AG09319 (cell line): ENCODE measurements around the gene RGN.

ENCODE experiments used
- DNase-seq: peaks from one replicate; pipeline ENCODE4 v3.0.0-alpha.2; 2010; ENCODE audit warnings: low read depth; ENCODE audit errors: extremely low read depth
- CTCF ChIP-seq: IDR thresholded peaks from 2 replicates; pipeline ENCODE4 v1.5.1; 2011; ENCODE audit warnings: low read depth, mild to moderate bottlenecking, inconsistent platforms, low read length, moderate library complexity

Gene RGN

DNA sequence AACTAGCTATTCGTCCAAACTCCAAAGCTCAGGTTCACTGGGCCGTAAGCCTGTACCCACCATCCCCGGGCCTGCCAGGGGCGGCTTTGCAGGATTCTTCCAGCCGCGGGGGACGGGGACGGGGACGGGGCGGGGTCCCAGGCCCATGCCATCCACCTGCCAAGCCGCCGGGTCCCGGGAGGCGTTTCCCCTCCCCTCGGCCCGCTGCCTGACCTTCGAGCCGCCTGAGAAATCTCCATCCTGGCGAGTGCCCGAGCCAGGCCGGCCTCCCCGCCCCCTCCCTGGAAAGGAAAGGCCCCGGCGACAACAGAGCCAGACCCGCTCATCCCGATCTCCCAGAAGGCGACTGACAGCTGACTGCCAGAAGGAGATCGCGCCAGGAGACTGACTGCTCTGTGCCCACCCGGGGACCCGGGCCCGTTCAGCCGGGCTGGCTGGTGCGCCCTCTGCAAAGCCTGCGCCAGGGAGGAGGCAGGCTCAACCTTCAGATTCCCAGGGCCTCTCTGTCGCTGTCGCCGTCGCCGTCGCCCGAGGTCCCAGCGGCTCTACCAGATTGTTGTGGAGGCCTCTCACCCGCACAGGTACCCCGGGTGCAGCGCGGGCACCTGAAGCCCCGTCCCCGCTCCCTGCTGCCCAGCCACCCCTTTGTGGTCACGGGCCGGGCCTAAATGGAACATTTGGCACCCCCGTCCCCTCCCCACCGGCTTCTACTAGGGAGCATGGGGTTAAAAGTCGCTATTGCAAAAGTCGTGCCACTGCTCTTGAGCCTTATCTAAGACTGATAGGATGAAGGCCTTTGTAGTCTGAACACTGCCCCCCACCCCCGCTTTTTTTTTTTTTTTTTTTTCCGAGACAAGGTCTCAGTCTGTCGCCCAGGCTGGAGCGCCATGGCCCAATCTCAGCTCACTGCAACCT, at the start of gene RGN:
TSS of gene RGN (plus strand) at position 315 of the 915 bp plus-strand sequence. CDS start 2,702 bp downstream, outside the sequence.
- no peak for TF ChIP-seq CTCF
- DNase-seq, result no peak

- TF ChIP-seq CTCF, result peak; percentile 65
- peak; percentile 27 for DNase-seq
These were observed 47.9 kb upstream of the RGN start for GRCh38 chrX:47030339-47030738.

GRCh38 chrX:47047989-47048388, 30.3 kb upstream of the RGN start:
- no peak for DNase-seq
- no peak for TF ChIP-seq CTCF

- TF ChIP-seq CTCF, result no peak
- no peak for DNase-seq
These were observed 18.9 kb upstream of the RGN start for GRCh38 chrX:47059142-47059874.

DNA sequence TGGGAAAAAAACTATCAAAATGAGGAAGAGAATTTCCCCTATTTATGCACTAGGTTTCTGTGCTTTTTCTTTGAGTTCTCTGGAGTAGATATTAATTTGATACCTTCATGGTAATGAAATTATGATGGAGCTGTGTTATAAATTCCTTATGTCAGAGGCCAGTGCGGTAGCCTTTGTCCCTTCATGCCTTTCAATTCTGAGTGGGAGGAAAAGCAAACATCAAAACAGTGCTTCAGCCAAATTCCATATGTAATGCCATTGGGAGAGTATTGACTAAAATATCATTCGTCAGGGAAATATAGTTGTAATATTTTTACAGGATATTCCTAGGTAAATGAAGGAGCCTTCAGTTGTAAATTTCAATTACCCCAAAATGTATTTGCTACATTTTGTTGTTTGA, 17.5 kb upstream of the RGN start:
- TF ChIP-seq CTCF, result no peak
- no peak for DNase-seq

- TF ChIP-seq CTCF, result no peak
- no peak for DNase-seq
These were observed 16.9 kb upstream of the RGN start for GRCh38 chrX:47061238-47061919.
